Raji (cell line): Measurements from ENCODE around the gene ADCY3.

ENCODE experiments used
- POLR2A ChIP-seq: IDR thresholded peaks from 2 replicates; pipeline ENCODE4 v1.6.1; 2011; ENCODE audit warnings: low read depth, low read length, control low read depth; ENCODE audit not compliant: insufficient read depth

Gene ADCY3

GRCh38 chr2:24771764-24772586, 148.1 kb downstream of the ADCY3 start:
- no peak for TF ChIP-seq POLR2A

- TF ChIP-seq POLR2A: no peak
Measured at GRCh38 chr2:24771061-24771460, 149.0 kb downstream of the ADCY3 start.
